ENCODE data around the gene BICC1.

- no peak for TF ChIP-seq CTCF (IDR thresholded peaks at IDR 0.05; ENCODE audit: poor library complexity)
- TF ChIP-seq EZH2 (IDR thresholded peaks at IDR 0.05; ENCODE audit: borderline replicate concordance), result no peak
- TF ChIP-seq EZH2phosphoT487 (IDR thresholded peaks at IDR 0.05; ENCODE audit: low read depth, severe bottlenecking, unreplicated experiment), result no peak
Measured at GRCh38 chr10:58488921-58489320, 23.8 kb upstream of the BICC1 start.
